Activated T-cell treated with anti-CD3 and anti-CD28 coated beads, Interleukin-2, amount 50 U/mL, for 72 hours (primary cell): ENCODE results near the gene XPO5. TPM values are rescaled to one million over a fixed set of nuclear protein-coding genes. Genes with fewer than 3 reads are reported as not detected.

Source experiments
- ATAC-seq, 2 donors: fragments of 150-1000 bp; cut with Tn5 transposase; replicated peaks in 1 of 2; 2 replicates each; pipeline ENCODE4 v1.10.0; 2021; ENCODE audit warnings: moderate library complexity in 2 of 2, mild to moderate bottlenecking in 1 of 2
- DNase-seq, 2 donors: peaks; one replicate each; pipeline ENCODE4 v3.0.0; 2021 to 2022; ENCODE audit warnings: mixed read lengths in 1 of 2
- H3K27ac Mint-ChIP-seq: one replicate; pipeline ENCODE4 v1.8.0; 2022; ENCODE audit warnings: mild to moderate bottlenecking, moderate library complexity, mixed read lengths
- H3K27me3 Mint-ChIP-seq: one replicate; pipeline ENCODE4 v1.8.0; 2022; ENCODE audit warnings: low read depth, mixed read lengths
- H3K36me3 Mint-ChIP-seq, 2 donors: one replicate each; pipeline ENCODE4 v1.8.0; 2022; ENCODE audit warnings: mixed read lengths in 2 of 2, mild to moderate bottlenecking in 1 of 2; ENCODE audit not compliant: insufficient read depth in 2 of 2
- H3K4me1 Mint-ChIP-seq: one replicate; pipeline ENCODE4 v1.8.0; 2022; ENCODE audit warnings: low read depth, mixed read lengths
- H3K4me3 Mint-ChIP-seq, 2 donors: one replicate each; pipeline ENCODE4 v1.8.0; 2022; ENCODE audit warnings: mild to moderate bottlenecking in 2 of 2, mixed read lengths in 2 of 2, moderate library complexity in 2 of 2
- H3K9me3 Mint-ChIP-seq, 2 donors: one replicate each; pipeline ENCODE4 v1.8.0; 2022; ENCODE audit warnings: mixed read lengths in 2 of 2
- total RNA-seq, 2 donors: library from RNA; stranded (reverse); gene quantifications; one replicate each; pipeline ENCODE4 v1.2.3, GENCODE V29; 2022

XPO5 gene
- total RNA-seq, 2 donors from 2014 or later: 104 to 150 TPM

GRCh38 chr6:43523284-43523683, 52.6 kb downstream of the XPO5 start:
- Mint-ChIP-seq H3K4me1 (no peaks in the 10 kb centered on the region), H3K4me3 (no peak overlapping the region), H3K36me3 (peaks cover 14 to 38% of the 10 kb centered on the region in 2 donors), H3K27me3 (no peaks in the 10 kb centered on the region), H3K27ac (no peak overlapping the region), H3K9me3 (no peaks in the 10 kb centered on the region)
- peak in 1 of 2 donors; percentile 10 for ATAC-seq
- no peak for DNase-seq

DNA sequence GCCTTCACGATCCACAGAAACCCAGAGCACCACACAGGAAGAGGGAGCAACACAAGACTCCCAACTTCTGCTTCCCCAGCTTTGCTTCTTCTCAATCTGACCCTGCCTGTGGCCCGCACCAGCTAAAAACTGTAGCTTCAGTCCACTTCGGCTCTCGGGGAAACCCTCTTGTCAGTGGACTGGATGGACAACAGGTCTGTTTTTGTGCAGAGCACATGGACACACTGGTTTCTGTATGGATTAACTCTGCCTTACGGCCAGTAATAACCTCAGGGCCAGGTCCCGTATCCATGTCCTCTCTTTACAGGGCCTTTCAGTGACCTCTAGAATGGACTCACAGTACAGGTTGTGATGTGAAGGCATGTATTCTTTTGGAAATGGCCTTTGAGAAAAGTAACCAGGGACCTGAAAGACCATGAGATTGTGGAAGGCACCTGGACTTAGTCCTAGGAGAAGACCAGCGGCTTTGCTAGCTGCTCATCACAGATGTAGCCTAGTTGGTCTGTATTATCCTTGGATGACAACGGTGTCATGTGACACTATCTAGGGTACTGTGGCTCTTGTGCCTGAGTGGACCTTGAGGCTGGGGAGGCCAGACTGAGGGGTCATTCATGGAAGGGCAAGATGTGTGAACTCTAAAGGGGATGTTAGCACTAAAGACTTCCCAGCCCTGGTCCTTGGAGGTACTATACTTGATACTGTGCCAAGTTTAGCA, 53.1 kb downstream of the XPO5 start:
- Mint-ChIP-seq H3K4me1 (no peaks in the 10 kb centered on the region), H3K27me3 (no peaks in the 10 kb centered on the region), H3K9me3 (no peaks in the 10 kb centered on the region), H3K4me3 (no peak overlapping the region), H3K27ac (no peak overlapping the region), H3K36me3 (peaks cover 12 to 34% of the 10 kb centered on the region in 2 donors)
- ATAC-seq (peak in 1 of 2 donors; percentile 2), DNase-seq (no peak)

GRCh38 chr6:43521836-43522235, 54.0 kb downstream of the XPO5 start:
- H3K27me3 Mint-ChIP-seq: no peaks in the 10 kb centered on the region
- no peak for ATAC-seq
- no peaks in the 10 kb centered on the region for H3K9me3 Mint-ChIP-seq
- H3K27ac Mint-ChIP-seq: no peak overlapping the region
- H3K36me3 Mint-ChIP-seq: peaks cover 9 to 25% of the 10 kb centered on the region in 2 donors
- no peak overlapping the region for H3K4me3 Mint-ChIP-seq
- no peak for DNase-seq
- H3K4me1 Mint-ChIP-seq: no peaks in the 10 kb centered on the region

- Mint-ChIP-seq H3K4me3 (no peak overlapping the region), H3K36me3 (peaks cover 8 to 16% of the 10 kb centered on the region in 2 donors), H3K9me3 (no peaks in the 10 kb centered on the region), H3K27ac (peak overlapping the region; percentile 9), H3K4me1 (no peaks in the 10 kb centered on the region), H3K27me3 (no peaks in the 10 kb centered on the region)
- DNase-seq (no peak), ATAC-seq (no peak)
Observed at GRCh38 chr6:43520097-43520496, 55.7 kb downstream of the XPO5 start.

DNA sequence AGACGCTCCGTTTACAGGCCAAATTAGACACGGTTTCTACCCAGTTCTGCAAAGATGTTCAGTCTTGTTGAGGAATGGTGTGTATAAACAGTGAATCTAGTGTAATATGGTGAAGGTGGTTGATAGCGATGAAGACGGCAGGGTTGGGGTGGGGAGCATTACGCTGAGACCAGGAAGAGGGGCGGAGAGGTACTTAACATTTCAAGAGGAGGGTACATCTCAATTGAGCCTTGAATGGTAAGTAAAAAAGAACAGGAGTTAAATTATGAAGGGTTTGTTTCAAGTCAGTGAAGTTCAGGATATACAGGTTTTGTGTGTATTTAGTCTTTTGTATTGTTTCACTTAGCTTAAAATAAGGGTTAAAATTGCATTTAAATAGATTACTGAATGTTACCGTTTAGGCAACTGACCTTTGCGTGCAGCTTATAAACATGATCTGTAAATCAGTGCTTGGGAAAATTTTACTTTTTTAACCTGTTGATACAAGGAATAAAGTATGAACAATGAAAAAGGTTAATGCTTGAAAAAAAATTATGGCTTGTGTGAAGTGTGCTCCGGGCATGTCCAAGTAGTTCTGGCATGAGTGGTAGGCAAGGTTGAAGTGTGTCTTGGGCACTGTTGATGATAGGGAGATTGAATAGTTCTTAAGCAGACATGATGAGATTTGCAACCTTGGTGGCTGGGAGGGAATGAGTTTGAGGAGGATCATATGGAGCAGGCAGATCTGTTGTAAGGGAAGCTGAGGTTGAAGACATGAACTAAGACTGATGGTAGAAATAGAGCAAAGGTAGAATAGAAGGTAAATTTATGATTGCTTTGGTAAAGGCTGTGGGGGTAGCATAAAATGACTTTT, 58.1 kb downstream of the XPO5 start:
- ATAC-seq (peak in 1 of 2 donors; percentile 12), DNase-seq (no peak)
- Mint-ChIP-seq H3K27ac (no peak overlapping the region), H3K9me3 (no peaks in the 10 kb centered on the region), H3K27me3 (no peaks in the 10 kb centered on the region), H3K4me3 (no peak overlapping the region), H3K36me3 (peaks cover 6% of the 10 kb centered on the region in 2 donors), H3K4me1 (peaks cover 5% of the 10 kb centered on the region)

DNA sequence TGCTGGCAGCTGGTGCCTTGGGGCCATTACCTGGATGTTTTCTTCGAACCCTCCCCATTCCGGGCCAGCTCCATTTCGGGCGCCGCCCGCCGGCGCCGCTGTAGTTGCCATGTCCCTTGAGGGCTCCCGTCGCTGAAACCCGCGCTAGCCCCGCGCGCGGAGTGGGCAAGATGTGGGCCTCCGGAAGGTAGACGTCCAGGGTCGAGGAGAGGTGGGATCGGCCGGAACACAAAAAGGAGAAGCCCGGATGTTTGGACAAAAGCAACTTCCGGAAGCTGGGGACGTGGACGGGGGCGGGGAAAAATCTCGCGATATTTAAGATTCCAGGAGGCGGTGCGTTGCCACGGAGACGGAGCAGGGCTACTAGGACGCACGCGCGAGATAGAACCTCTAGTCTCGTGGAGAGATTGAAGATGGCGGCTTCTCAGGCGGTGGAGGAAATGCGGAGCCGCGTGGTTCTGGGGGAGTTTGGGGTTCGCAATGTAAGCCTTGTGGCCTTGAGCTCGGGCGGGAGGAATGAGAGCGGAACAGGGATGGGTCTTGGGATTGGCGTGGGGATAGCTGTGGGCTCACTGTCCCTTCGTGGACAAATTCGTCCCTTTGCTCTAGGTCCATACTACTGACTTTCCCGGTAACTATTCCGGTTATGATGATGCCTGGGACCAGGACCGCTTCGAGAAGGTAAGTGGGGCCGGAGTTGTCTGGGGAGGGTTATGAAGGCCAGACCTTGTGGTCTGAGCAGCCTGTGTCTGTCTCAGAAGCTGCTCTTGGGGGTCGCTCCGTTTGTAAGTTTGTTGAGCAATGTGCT, 58.9 kb downstream of the XPO5 start, which contains the start of the genes POLR1C and YIPF3:
Gene POLR1C (plus strand): TSS at position 393 of the 808 bp plus-strand sequence. CDS start 21 bp downstream, at position 414.
Gene YIPF3 (minus strand): TSS at position 230 of the 808 bp plus-strand sequence. CDS start 119 bp downstream, at position 111.
- Mint-ChIP-seq H3K9me3 (no peaks in the 10 kb centered on the region), H3K4me1 (peaks cover 5% of the 10 kb centered on the region), H3K36me3 (peaks cover 4 to 6% of the 10 kb centered on the region in 2 donors), H3K27me3 (no peaks in the 10 kb centered on the region), H3K4me3 (no peak within 1 kb of the TSS), H3K27ac (no peak within 1 kb of the TSS)
- ATAC-seq (peak; percentile 92 to 93), DNase-seq (peak; percentile 97 to 98)

DNA sequence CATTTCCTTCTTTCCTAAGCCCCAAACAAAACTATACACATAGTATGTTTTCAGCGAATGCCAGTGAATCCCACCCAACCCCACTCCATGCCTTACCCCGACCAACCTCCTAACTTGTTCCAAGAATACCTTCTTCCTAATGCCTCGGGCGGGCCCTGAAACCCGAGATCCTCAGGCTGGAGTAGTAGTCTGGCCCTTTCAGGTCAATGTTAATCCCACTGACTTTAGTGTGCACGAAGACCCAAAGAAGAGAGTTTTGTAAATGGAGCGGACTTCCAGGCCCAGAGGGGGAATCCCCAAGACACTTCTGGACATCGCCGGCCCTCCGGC, 59.5 kb downstream of the XPO5 start:
- H3K9me3 Mint-ChIP-seq: no peaks in the 10 kb centered on the region
- H3K27me3 Mint-ChIP-seq: no peaks in the 10 kb centered on the region
- H3K36me3 Mint-ChIP-seq: peaks cover 4 to 6% of the 10 kb centered on the region in 2 donors
- H3K27ac Mint-ChIP-seq: no peak overlapping the region
- DNase-seq (no peak), ATAC-seq (peak in 1 of 2 donors; percentile 2)
- H3K4me3 Mint-ChIP-seq: no peak overlapping the region
- H3K4me1 Mint-ChIP-seq: peaks cover 5% of the 10 kb centered on the region

DNA sequence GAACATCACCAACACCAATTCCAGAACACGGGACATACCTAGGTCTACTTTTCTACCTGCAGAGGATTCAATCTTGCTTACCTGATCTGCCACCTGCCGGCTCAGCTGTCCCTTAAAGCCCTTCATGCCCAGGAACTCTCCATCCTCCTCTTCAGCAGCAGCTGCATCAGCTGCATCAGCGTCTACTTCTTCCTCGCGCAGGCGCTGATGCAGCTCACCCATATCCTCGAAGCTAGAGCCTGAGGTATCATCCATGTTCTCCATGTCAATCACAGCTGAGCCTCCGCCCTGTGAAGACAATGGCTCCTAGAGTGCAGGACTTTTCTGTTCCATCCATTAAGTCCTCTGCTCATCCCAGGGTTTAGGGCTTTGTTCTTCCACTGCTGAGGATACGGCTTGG, 60.0 kb downstream of the XPO5 start:
- Mint-ChIP-seq H3K36me3 (peaks cover 4 to 6% of the 10 kb centered on the region in 2 donors), H3K27me3 (no peaks in the 10 kb centered on the region), H3K9me3 (no peaks in the 10 kb centered on the region), H3K4me1 (peaks cover 5% of the 10 kb centered on the region), H3K4me3 (no peak overlapping the region), H3K27ac (no peak overlapping the region)
- DNase-seq (no peak), ATAC-seq (no peak)

GRCh38 chr6:43511824-43512415, 63.9 kb downstream of the XPO5 start:
- Mint-ChIP-seq H3K9me3 (no peaks in the 10 kb centered on the region), H3K27me3 (peaks cover 23% of the 10 kb centered on the region), H3K27ac (no peak overlapping the region), H3K4me3 (no peak overlapping the region), H3K36me3 (peaks cover 5 to 7% of the 10 kb centered on the region in 2 donors), H3K4me1 (peaks cover 17% of the 10 kb centered on the region)
- ATAC-seq (no peak), DNase-seq (no peak)

DNA sequence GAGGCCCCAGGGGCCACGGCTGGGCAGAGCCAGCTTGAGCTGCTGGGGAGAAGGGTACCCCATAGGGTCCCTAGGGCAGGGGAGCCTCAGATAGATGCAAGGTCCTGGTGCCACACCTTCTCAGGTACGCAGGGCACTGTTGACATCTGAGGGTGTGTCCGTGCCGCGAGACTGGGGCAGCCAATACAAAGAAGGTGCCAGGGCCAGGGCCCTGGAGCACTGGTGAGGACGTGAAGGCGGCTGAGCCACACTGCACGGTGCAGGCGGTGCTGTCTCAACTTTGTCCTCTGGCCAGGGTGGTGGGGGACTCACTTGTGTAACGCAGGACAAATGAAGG, 65.0 kb downstream of the XPO5 start:
- H3K36me3 Mint-ChIP-seq: peaks cover 5 to 7% of the 10 kb centered on the region in 2 donors
- peaks cover 23% of the 10 kb centered on the region for H3K27me3 Mint-ChIP-seq
- peaks cover 21% of the 10 kb centered on the region for H3K4me1 Mint-ChIP-seq
- no peak for DNase-seq
- no peak overlapping the region for H3K27ac Mint-ChIP-seq
- H3K9me3 Mint-ChIP-seq: no peaks in the 10 kb centered on the region
- ATAC-seq: no peak
- peak overlapping the region; percentile 71 to 79 for H3K4me3 Mint-ChIP-seq

- Mint-ChIP-seq H3K36me3 (peaks cover 5 to 6% of the 10 kb centered on the region in 2 donors), H3K27me3 (peaks cover 23% of the 10 kb centered on the region), H3K9me3 (no peaks in the 10 kb centered on the region), H3K27ac (peak within 1 kb of the TSS; percentile 5), H3K4me3 (peak within 1 kb of the TSS; percentile 79), H3K4me1 (peaks cover 21% of the 10 kb centered on the region)
- ATAC-seq: peak; percentile 78 to 81
- DNase-seq: peak; percentile 84 to 88
Observed at GRCh38 chr6:43509984-43510826, 65.6 kb downstream of the XPO5 start, which contains the start of gene LRRC73. LRRC73 (minus strand) TSS chr6:43510346; CDS start chr6:43509785, 561 bp downstream.
